HepG2 (cell line): ENCODE measurements around the gene AFAP1. TPM values are rescaled to one million over a fixed set of nuclear protein-coding genes. Genes with fewer than 3 reads are reported as not detected.

ENCODE experiments used
- ATAC-seq: fragments of 200-7000 bp; cut with Tn5 transposase; 3 replicates; pipeline ENCODE4 v1.9.1; 2020; ENCODE audit warnings: mild to moderate bottlenecking, moderate library complexity
- BruUV-seq: library from RNA; stranded (reverse); fragments of 400-500 nt; replicated peaks from 2 replicates; lab custom pipeline; 2021; lab: Mats Ljungman, UMichigan
- CTCF ChIA-PET: fragments of 300-600 bp; formaldehyde crosslinking; extraction: SDS; loops from one replicate; lab custom pipeline; 2021; ENCODE audit warnings: low total read pairs, inconsistent platforms, low intra/inter-chr PET ratio; lab: Yijun Ruan, JAX
- POLR2A ChIA-PET: fragments of 350-600 bp; sonication (Branson Sonifier 250); formaldehyde crosslinking; loops from one replicate; lab custom pipeline; 2020; ENCODE audit warnings: antibody characterized with exemption, inconsistent platforms; lab: Yijun Ruan, JAX
- DNase-seq: peaks from one replicate; pipeline ENCODE4 v3.0.0-alpha.2; 2015; ENCODE audit warnings: low spot score
- FAIRE-seq: peaks from 3 replicates; lab custom pipeline; 2011; peaks lifted over from hg19 to GRCh38; lab: Jason Lieb, UNC
- H2AFZ ChIP-seq: one replicate; pipeline ENCODE4 v1.6.1; 2011; ENCODE audit warnings: low read length, inconsistent platforms
- H3K27ac ChIP-seq: fragments of 300-600 bp; 3 replicates; pipeline ENCODE4 v1.8.0; 2011; ENCODE audit warnings: mixed run types, mild to moderate bottlenecking, mixed read lengths, low read length, inconsistent platforms; ENCODE audit not compliant: insufficient read depth; ENCODE audit errors: extremely low read length
- H3K27me3 ChIP-seq, 2 experiments: fragments of 200-600 bp in 1 of 2; 2 replicates in 1 of 2; 3 replicates in 1 of 2; pipeline versions ENCODE4 v1.6.0 to v1.8.0; 2011; ENCODE audit warnings: low read length in 2 of 2, mild to moderate bottlenecking in 2 of 2, moderate library complexity in 2 of 2, inconsistent platforms in 1 of 2; ENCODE audit not compliant: insufficient read depth in 2 of 2, control insufficient read depth in 1 of 2
- H3K36me3 ChIP-seq, 2 experiments: fragments of 200-600 bp in 1 of 2; replicated peaks in 1 of 2; 2 replicates in 1 of 2; 3 replicates in 1 of 2; pipeline versions ENCODE4 v1.5.1 to v1.8.0; 2011; ENCODE audit warnings: low read length in 2 of 2, inconsistent platforms in 1 of 2; ENCODE audit not compliant: insufficient read depth in 2 of 2, control insufficient read depth in 1 of 2
- H3K4me1 ChIP-seq: 2 replicates; pipeline ENCODE4 v1.5.1; 2012; ENCODE audit warnings: low read length, inconsistent platforms; ENCODE audit not compliant: insufficient read depth
- H3K4me2 ChIP-seq: 2 replicates; pipeline ENCODE4 v1.6.0; 2011; ENCODE audit warnings: low read depth, low read length, inconsistent platforms
- H3K4me3 ChIP-seq, 3 experiments: fragments of 200-600 bp in 1 of 3; sonication (generic), shearing (Covaris generic) in 1 of 3; replicated peaks in 1 of 3; 2 replicates each; pipeline ENCODE4 v1.5.1; 2011 to 2016; ENCODE audit warnings: low read length in 3 of 3, inconsistent platforms in 2 of 3, low read depth in 2 of 3, mild to moderate bottlenecking in 2 of 3, control low read depth in 1 of 3, mixed read lengths in 1 of 3; ENCODE audit not compliant: insufficient read depth in 1 of 3
- H3K79me2 ChIP-seq: one replicate; pipeline ENCODE4 v1.6.1; 2011; ENCODE audit warnings: low read length, inconsistent platforms; ENCODE audit not compliant: insufficient read depth
- H3K9ac ChIP-seq: 2 replicates; pipeline ENCODE4 v1.6.0; 2011; ENCODE audit warnings: mild to moderate bottlenecking, low read depth, low read length, inconsistent platforms; ENCODE audit not compliant: insufficient read depth
- H3K9me3 ChIP-seq: 2 replicates; pipeline ENCODE4 v1.5.1; 2012; ENCODE audit warnings: mild to moderate bottlenecking, low read length
- H4K20me1 ChIP-seq: 2 replicates; pipeline ENCODE4 v1.6.0; 2011; ENCODE audit warnings: inconsistent platforms, mild to moderate bottlenecking, low read length, moderate library complexity; ENCODE audit not compliant: insufficient read depth
- GPBP1L1 ChIP-seq: sonication (generic); formaldehyde crosslinking; IDR thresholded peaks from 2 replicates; pipeline ENCODE4 v1.5.0; 2020; ENCODE audit warnings: mild to moderate bottlenecking, missing genetic modification reagents
- MAFF ChIP-seq: IDR thresholded peaks from 2 replicates; pipeline ENCODE4 v1.6.1; 2011; ENCODE audit warnings: low read depth, low read length, improper control_type of control experiment
- MAFK ChIP-seq, 2 experiments: IDR thresholded peaks in 1 of 2; conservative IDR thresholded peaks in 1 of 2; 2 replicates each; pipeline ENCODE4 v1.6.1; 2011; ENCODE audit warnings: improper control_type of control experiment in 2 of 2, low read length in 2 of 2
- MIER2 ChIP-seq: IDR thresholded peaks from 2 replicates; pipeline ENCODE4 v1.6.1; 2016; ENCODE audit warnings: missing biosample characterization, missing genetic modification reagents
- PHF8 ChIP-seq: sonication (generic); formaldehyde crosslinking; IDR thresholded peaks from 2 replicates; pipeline ENCODE4 v1.5.0; 2020; ENCODE audit warnings: missing genetic modification reagents
- PRDM10 ChIP-seq: sonication (generic); formaldehyde crosslinking; IDR thresholded peaks from 2 replicates; pipeline ENCODE4 v1.4.0; 2020; ENCODE audit warnings: low read depth, missing genetic modification reagents
- ZNF678 ChIP-seq: sonication (generic); formaldehyde crosslinking; IDR thresholded peaks from 2 replicates; pipeline ENCODE4 v1.4.0; 2020; ENCODE audit warnings: mild to moderate bottlenecking, missing genetic modification reagents
- ZNF770 ChIP-seq: sonication (generic); formaldehyde crosslinking; IDR thresholded peaks from 2 replicates; pipeline ENCODE4 v1.5.0; 2020; ENCODE audit warnings: mild to moderate bottlenecking, missing genetic modification reagents
- WGBS: methylation state at CpG from one replicate; pipeline ENCODE4 v1.1.6; 2017; ENCODE audit warnings: low lambda C conversion rate; 5-methylcytosine and 5-hydroxymethylcytosine counted together
- in situ Hi-C: cut with HindIII; loops from 2 replicates; pipeline ENCODE4 v1.10.0; 2017; ENCODE audit warnings: low pct_unique_long_range_greater_than_20kb; ENCODE audit not compliant: extremely low pct_ligation_motif_present
- intact Hi-C: fragments of 100-400 bp; cut with micrococcal nuclease; formaldehyde crosslinking; loops from one replicate; pipeline ENCODE4 v1.10.0; 2022; ENCODE audit not compliant: unreplicated experiment
- polyA plus RNA-seq, 8 experiments: library from polyadenylated mRNA; depleted of rRNA in 3 of 8; stranded (reverse) in 7 of 8; unstranded in 1 of 8; fragments of >200 nt; fragmentation: Illumina TruSeq in 4 of 8; extraction: Trizol in 4 of 8; gene quantifications; 2 replicates each; pipeline versions ENCODE4 v1.2.1 to v1.2.3, GENCODE V29; 2011 to 2016; ENCODE audit warnings: low read depth in 4 of 8, missing spikeins in 1 of 8, mixed read lengths in 1 of 8; ENCODE audit not compliant: insufficient read depth in 1 of 8
- total RNA-seq, 5 experiments: library from RNA; depleted of rRNA; stranded (reverse); fragments of >200 nt; fragmentation: Illumina TruSeq; extraction: Trizol; gene quantifications; 2 replicates each; pipeline ENCODE4 v1.2.3, GENCODE V29; 2016; ENCODE audit warnings: low read depth in 1 of 5

The AFAP1 gene
- total and polyA plus RNA-seq, 2 of the 13 experiments (the other 11 are each of a cell fraction or from before 2014, with no cell fraction given) = 2.5 TPM

- Histone ChIP-seq H2AFZ (no peak overlapping the region), H4K20me1 (no peaks in the 10 kb centered on the region), H3K27me3 (no peaks in the 10 kb centered on the region; a peak in 1 of 5 replicates), H3K27ac (no peak overlapping the region), H3K4me3 (no peak overlapping the region), H3K36me3 (peaks cover 1 to 8% of the 10 kb centered on the region in 2 experiments; a peak in 2 of 5 replicates), H3K4me2 (no peak overlapping the region), H3K79me2 (no peaks in the 10 kb centered on the region), H3K4me1 (peaks cover 7% of the 10 kb centered on the region), H3K9ac (no peak overlapping the region), H3K9me3 (no peaks in the 10 kb centered on the region)
- ChIA-PET CTCF (no interaction called here), POLR2A (no interaction called here)
- TF ChIP-seq MAFK (conservative IDR thresholded peaks at IDR 0.05 in 1 of 2, IDR thresholded peaks at IDR 0.05 in 1 of 2; ENCODE audit: low read length in 2 of 2) = peak; percentile 46 to 51; a peak in 3 of 4 replicates
- TF ChIP-seq PHF8 = no peak
- TF ChIP-seq GPBP1L1 (CRISPR knock-in tag) = no peak
- TF ChIP-seq MIER2 = no peak
- 0 out of 2 replicates have a peak, but pooled peaks have one; percentile 16 for TF ChIP-seq MAFF
- 96% methylated on average over 5 of the region's 5 CpGs for WGBS
- DNase-seq = no peak
- ATAC-seq = no peak
- no TSS peak for BruUV-seq
- in situ Hi-C loops = no loop called here
- FAIRE-seq = no peak
- intact Hi-C loops = no loop called here
Measured at GRCh38 chr4:7865533-7865932, 74.1 kb downstream of the AFAP1 start.

- Histone ChIP-seq H3K9me3 (no peaks in the 10 kb centered on the region), H4K20me1 (no peaks in the 10 kb centered on the region), H3K4me2 (no peak overlapping the region), H3K4me1 (peaks cover 7% of the 10 kb centered on the region), H3K4me3 (no peak overlapping the region), H2AFZ (no peak overlapping the region), H3K79me2 (no peaks in the 10 kb centered on the region), H3K9ac (no peak overlapping the region), H3K27me3 (no peaks in the 10 kb centered on the region; a peak in 1 of 5 replicates), H3K36me3 (peaks cover 1 to 8% of the 10 kb centered on the region in 2 experiments; a peak in 2 of 5 replicates), H3K27ac (no peak overlapping the region)
- intact Hi-C loops = no loop called here
- ATAC-seq (no peak), DNase-seq (no peak), FAIRE-seq (no peak)
- WGBS = 75% methylated on average over 2 of the region's 2 CpGs
- CTCF ChIA-PET = no interaction called here
- in situ Hi-C loops = no loop called here
- TF ChIP-seq ZNF678 (CRISPR knock-in tag) (no peak), PRDM10 (CRISPR knock-in tag) (no peak), ZNF770 (CRISPR knock-in tag) (peak; percentile 89)
- POLR2A ChIA-PET = no interaction called here
- no TSS peak for BruUV-seq
Measured at GRCh38 chr4:7864685-7865084, 75.0 kb downstream of the AFAP1 start.
